Parietal lobe (tissue), 2 donors: ENCODE results near the gene METTL4. TPM values are rescaled to one million over a fixed set of nuclear protein-coding genes. Genes with fewer than 3 reads are reported as not detected.

Source experiments
- small RNA-seq: library from RNA; depleted of rRNA; stranded (forward); fragments of <200 nt; gene quantifications from one replicate; pipeline ENCODE3, GENCODE V24; 2014; ENCODE audit warnings: low replicate concordance
- total RNA-seq: library from RNA; depleted of rRNA; stranded (reverse); fragments of >200 nt; gene quantifications from one replicate; pipeline ENCODE4 v1.2.3, GENCODE V29; 2014

Gene METTL4
- total RNA-seq = 25.4 TPM

GRCh38 chr18:2571200-2572170 is at the start of gene METTL4, which contains the start of gene NDC80:
METTL4 (minus strand) TSS chr18:2571505; CDS start chr18:2567216, 4,289 bp downstream.
NDC80 (plus strand) TSS chr18:2571557; CDS start chr18:2572986, 1,429 bp downstream.

Small RNAs within 50 kb of the gene (small RNA-seq; reads per million reads assigned to genes)
- gene RF00019 (not detected), gene RF01233 (not detected)

Other genes with a start within 250 kb of the METTL4 start
- 8.8 TPM for gene NDC80, start 52 bp upstream of the METTL4 start, total RNA-seq
- gene SMCHD1, start 84.2 kb upstream of the METTL4 start, total RNA-seq = 253 TPM